Activated naive CD4-positive, alpha-beta T cell treated with anti-CD3 and anti-CD28 coated beads, Interleukin-2, amount 10 ng/mL, durations not matched to agents 7 days and 5 days (primary cell): ENCODE results near the gene ZNRF1.
"Not testable (repeated sequence)": the region's sequence is repeated elsewhere in the genome, so short reads cannot be mapped to it uniquely, and the experiment has no call there.

Source experiments
- CTCF ChIA-PET: fragments of 350-600 bp; sonication (Branson Sonifier 250); formaldehyde crosslinking; loops from one replicate; lab custom pipeline; 2021; ENCODE audit warnings: antibody characterized with exemption; lab: Charles Lee
- DNase-seq: peaks from one replicate; pipeline ENCODE4 v3.0.0-alpha.2; 2020
- H3K27ac Mint-ChIP-seq: one replicate; pipeline ENCODE4 v1.8.0; 2021; ENCODE audit warnings: mild to moderate bottlenecking, moderate library complexity, mixed read lengths
- H3K27me3 Mint-ChIP-seq: one replicate; pipeline ENCODE4 v1.8.0; 2021; ENCODE audit warnings: mild to moderate bottlenecking, mixed read lengths
- H3K36me3 Mint-ChIP-seq: one replicate; pipeline ENCODE4 v1.8.0; 2021; ENCODE audit warnings: mixed read lengths
- H3K4me1 Mint-ChIP-seq: one replicate; pipeline ENCODE4 v1.8.0; 2021; ENCODE audit warnings: mixed read lengths
- H3K4me3 Mint-ChIP-seq: one replicate; pipeline ENCODE4 v1.8.0; 2021; ENCODE audit warnings: mild to moderate bottlenecking, moderate library complexity, mixed read lengths
- H3K9me3 Mint-ChIP-seq: one replicate; pipeline ENCODE4 v1.8.0; 2021; ENCODE audit warnings: mixed read lengths

The ZNRF1 gene

DNA sequence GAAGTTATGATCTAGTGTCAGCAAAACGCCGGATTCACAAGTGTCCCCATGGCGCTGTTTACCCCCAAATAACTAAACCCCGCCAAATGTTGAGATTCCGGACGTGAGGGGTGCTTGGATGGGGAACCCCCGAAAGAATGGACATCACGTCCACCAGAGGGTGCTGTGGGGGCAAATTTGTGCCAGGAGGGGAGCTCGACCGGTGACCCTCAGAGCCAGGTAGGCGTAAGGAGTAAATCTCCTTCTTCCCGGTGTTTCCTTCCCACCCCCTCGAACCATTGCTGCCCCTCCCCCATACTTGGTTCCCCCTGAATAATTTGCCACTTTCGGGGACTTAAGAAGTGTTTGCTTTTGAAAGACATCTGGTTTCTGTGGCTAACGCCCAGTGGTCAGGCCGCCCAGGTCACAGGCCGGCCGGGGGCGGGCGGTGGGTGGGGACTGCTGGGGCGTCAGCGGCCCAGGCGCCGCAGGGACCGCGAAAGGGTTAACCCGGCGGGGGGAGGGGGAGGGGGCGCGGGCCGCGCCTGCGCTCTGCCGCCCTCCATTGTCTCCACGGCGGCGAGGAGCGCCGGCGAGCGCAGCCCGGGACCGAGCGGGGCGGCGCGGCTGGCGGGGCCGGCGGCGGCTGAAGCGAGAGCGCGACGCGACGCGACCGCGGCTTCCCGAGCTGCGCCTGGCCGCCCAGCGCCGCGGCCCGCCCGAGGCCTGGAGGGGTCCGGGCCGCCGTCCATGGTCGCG lies at the start of gene ZNRF1:
Gene ZNRF1, plus strand, starts transcription at position 544 of the 738 bp plus-strand sequence. CDS start 648 bp downstream, outside the sequence.
- Mint-ChIP-seq H3K4me1 (peaks cover 20% of the 10 kb centered on the region), H3K9me3 (no peaks in the 10 kb centered on the region), H3K36me3 (peaks cover 2% of the 10 kb centered on the region), H3K27me3 (peaks cover 31% of the 10 kb centered on the region), H3K4me3 (peak within 1 kb of the TSS; percentile 83), H3K27ac (peak within 1 kb of the TSS; percentile 82)
- peak; percentile 85 for DNase-seq
- CTCF ChIA-PET: interaction anchor here (0.7 to 6.2 kb wide), 17 partner anchors 10 to 123 kb away, joined by 3 to 135 read pairs (median 5); partner anchors contain the start of gene WDR59

DNA sequence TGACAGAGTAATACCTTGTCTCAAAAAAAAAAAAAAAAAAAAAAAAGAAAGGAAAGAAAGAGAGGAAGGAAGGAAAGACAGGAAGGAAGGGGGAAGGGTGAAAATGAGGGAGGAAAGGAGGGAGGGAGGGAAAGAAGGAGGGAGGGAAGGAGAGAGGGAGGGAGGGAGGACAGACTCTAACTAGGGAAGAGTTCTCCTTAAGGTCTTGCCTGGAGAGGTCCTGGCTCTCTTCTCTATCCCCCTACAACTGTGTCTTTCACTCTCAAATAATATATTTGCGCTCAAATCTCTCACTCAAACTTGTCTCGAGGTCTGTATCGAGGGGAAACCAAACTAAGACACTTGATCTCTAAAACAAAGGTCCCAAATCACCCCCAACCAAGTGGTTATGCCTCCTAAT lies 49.5 kb upstream of the ZNRF1 start:
- Mint-ChIP-seq H3K36me3 (peaks cover 20% of the 10 kb centered on the region), H3K27me3 (no peaks in the 10 kb centered on the region), H3K9me3 (no peaks in the 10 kb centered on the region), H3K27ac (no peak overlapping the region), H3K4me3 (no peak overlapping the region), H3K4me1 (no peaks in the 10 kb centered on the region)
- CTCF ChIA-PET: no interaction called here
- DNase-seq: no peak

DNA sequence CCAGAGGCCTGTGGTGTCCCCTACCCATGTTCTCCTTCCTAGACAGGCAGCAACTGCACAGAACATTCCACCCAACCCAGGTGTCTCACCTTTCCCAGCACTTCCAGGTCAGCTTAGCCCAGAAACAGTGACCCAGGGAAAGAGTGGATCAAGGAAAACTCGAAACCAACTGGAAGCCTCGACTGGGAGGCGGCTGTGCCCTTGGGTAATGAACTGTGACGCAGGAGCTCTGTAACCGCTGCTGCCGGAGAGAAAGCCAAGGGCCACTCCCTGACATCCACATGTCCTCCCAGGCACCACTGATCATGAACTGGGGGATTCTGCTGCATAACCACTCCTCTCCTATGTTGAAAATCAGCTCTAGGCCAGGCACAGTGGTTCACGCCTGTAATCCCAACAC lies 48.3 kb upstream of the ZNRF1 start:
- no peaks in the 10 kb centered on the region for H3K27me3 Mint-ChIP-seq
- H3K36me3 Mint-ChIP-seq: peaks cover 24% of the 10 kb centered on the region
- H3K4me3 Mint-ChIP-seq: no peak overlapping the region
- CTCF ChIA-PET: no interaction called here
- no peaks in the 10 kb centered on the region for H3K9me3 Mint-ChIP-seq
- no peak overlapping the region for H3K27ac Mint-ChIP-seq
- no peak for DNase-seq
- no peaks in the 10 kb centered on the region for H3K4me1 Mint-ChIP-seq

- peaks cover 26% of the 10 kb centered on the region for H3K36me3 Mint-ChIP-seq
- H3K4me3 Mint-ChIP-seq: no peak overlapping the region
- no peaks in the 10 kb centered on the region for H3K27me3 Mint-ChIP-seq
- no peaks in the 10 kb centered on the region for H3K4me1 Mint-ChIP-seq
- no peak for DNase-seq
- H3K9me3 Mint-ChIP-seq: no peaks in the 10 kb centered on the region
- CTCF ChIA-PET: interaction anchor here (0.8 to 1.2 kb wide), 2 partner anchors 161 to 248 kb away, joined by 3 read pairs; no protein-coding TSS in a partner anchor
- no peak overlapping the region for H3K27ac Mint-ChIP-seq
Observed at GRCh38 chr16:74951206-74951605, 47.6 kb upstream of the ZNRF1 start.

GRCh38 chr16:74951681-74952080 lies 47.1 kb upstream of the ZNRF1 start:
- Mint-ChIP-seq H3K27me3 (no peaks in the 10 kb centered on the region), H3K4me3 (no peak overlapping the region), H3K27ac (no peak overlapping the region), H3K36me3 (peaks cover 27% of the 10 kb centered on the region), H3K4me1 (no peaks in the 10 kb centered on the region), H3K9me3 (no peaks in the 10 kb centered on the region)
- CTCF ChIA-PET: interaction anchor here (0.8 to 1.2 kb wide), 2 partner anchors 161 to 247 kb away, joined by 3 read pairs; no protein-coding TSS in a partner anchor
- no peak for DNase-seq

- Mint-ChIP-seq H3K4me3 (no peak overlapping the region), H3K9me3 (no peaks in the 10 kb centered on the region), H3K36me3 (peaks cover 33% of the 10 kb centered on the region), H3K27ac (no peak overlapping the region), H3K4me1 (no peaks in the 10 kb centered on the region), H3K27me3 (no peaks in the 10 kb centered on the region)
- DNase-seq: no peak
- CTCF ChIA-PET: no interaction called here
Observed at GRCh38 chr16:74954763-74955162, 44.1 kb upstream of the ZNRF1 start.

DNA sequence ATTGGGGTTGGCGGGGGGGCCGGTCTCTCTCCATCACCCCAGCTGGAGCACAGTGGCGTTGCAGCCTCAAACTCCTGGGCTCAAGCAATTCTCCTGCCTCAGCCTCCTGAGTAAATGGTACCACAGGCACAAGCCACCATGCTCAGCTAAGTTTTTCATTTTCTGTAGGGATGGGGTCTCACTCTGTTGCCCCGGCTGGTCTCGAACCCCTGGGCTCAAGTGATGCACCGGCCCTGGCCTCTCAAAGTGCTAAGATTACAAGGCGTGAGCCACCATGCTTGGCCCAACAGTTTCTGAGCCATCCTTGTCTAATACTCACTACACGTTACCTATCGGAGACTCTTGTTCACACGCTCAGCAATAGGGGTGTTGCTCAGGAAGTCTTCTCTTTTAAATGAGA lies 25.5 kb upstream of the ZNRF1 start:
- H3K27ac Mint-ChIP-seq: no peak overlapping the region
- H3K4me1 Mint-ChIP-seq: no peaks in the 10 kb centered on the region
- no peaks in the 10 kb centered on the region for H3K9me3 Mint-ChIP-seq
- no peaks in the 10 kb centered on the region for H3K27me3 Mint-ChIP-seq
- H3K4me3 Mint-ChIP-seq: no peak overlapping the region
- CTCF ChIA-PET: interaction anchor here (0.7 kb wide), 1 partner anchor 9 kb away, joined by 3 read pairs; no protein-coding TSS in a partner anchor
- no peak for DNase-seq
- H3K36me3 Mint-ChIP-seq: peaks cover 9% of the 10 kb centered on the region

DNA sequence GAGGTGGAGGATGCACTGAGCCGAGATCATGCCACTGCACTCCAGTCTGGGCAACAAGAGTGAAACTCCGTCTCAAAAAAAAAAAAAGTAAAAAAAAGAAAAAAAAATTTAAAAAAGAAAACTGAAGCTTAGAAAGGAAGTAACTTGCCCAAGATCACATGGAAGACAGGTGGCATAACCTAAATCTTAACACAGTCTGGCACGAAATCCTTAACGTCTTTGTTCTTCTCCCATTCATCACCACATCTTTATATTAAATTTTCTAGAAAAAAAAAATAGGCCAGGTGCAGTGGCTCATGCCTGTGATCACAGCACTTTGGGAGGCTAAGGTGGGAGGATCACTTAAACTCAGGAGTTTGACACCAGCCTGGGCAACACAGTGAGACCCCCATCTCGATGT lies 23.2 kb upstream of the ZNRF1 start:
- Mint-ChIP-seq H3K36me3 (peaks cover 13% of the 10 kb centered on the region), H3K9me3 (no peaks in the 10 kb centered on the region), H3K27me3 (no peaks in the 10 kb centered on the region), H3K27ac (no peak overlapping the region), H3K4me3 (no peak overlapping the region), H3K4me1 (no peaks in the 10 kb centered on the region)
- no peak for DNase-seq
- CTCF ChIA-PET: no interaction called here

DNA sequence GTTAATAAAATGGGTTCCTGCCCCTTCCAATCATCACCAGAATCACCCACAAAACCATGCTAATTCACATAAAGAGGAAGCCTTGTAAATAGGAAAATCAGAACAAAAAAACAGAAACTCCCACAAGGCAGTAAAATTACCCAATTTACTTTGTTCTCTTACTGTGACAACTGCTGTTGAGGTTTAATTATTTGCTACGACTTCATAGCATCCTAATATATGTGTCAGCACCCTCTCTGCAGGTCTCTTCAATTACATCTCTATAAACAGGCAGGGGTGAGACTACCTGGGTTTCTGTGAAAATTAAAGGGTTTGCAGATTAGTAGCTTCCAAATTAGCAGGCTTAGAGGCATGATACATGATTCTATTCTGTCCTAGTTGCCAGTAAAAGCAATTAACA lies 16.6 kb upstream of the ZNRF1 start:
- H3K36me3 Mint-ChIP-seq: peaks cover 8% of the 10 kb centered on the region
- H3K27me3 Mint-ChIP-seq: no peaks in the 10 kb centered on the region
- H3K4me1 Mint-ChIP-seq: peaks cover 17% of the 10 kb centered on the region
- no peak overlapping the region for H3K27ac Mint-ChIP-seq
- no peaks in the 10 kb centered on the region for H3K9me3 Mint-ChIP-seq
- DNase-seq: no peak
- CTCF ChIA-PET: interaction anchor here (1.0 to 1.9 kb wide), 2 partner anchors 126 to 129 kb away, joined by 3 to 8 read pairs; no protein-coding TSS in a partner anchor
- no peak overlapping the region for H3K4me3 Mint-ChIP-seq

GRCh38 chr16:74984194-74984528 lies 14.7 kb upstream of the ZNRF1 start:
- Mint-ChIP-seq H3K9me3 (no peaks in the 10 kb centered on the region), H3K36me3 (no peaks in the 10 kb centered on the region), H3K4me1 (peaks cover 17% of the 10 kb centered on the region), H3K4me3 (peak overlapping the region; percentile 94), H3K27me3 (peaks cover under 1% of the 10 kb centered on the region), H3K27ac (no peak overlapping the region)
- no peak for DNase-seq
- CTCF ChIA-PET: interaction anchor here (1.8 to 3.2 kb wide), 2 partner anchors 14 to 127 kb away, joined by 7 to 19 read pairs; partner anchors contain the start of gene ZNRF1

GRCh38 chr16:74984529-74985296 lies 14.1 kb upstream of the ZNRF1 start, which contains the start of gene WDR59:
Gene WDR59 (minus strand): TSS chr16:74985123. CDS start chr16:74985017, 106 bp downstream.
- H3K27me3 Mint-ChIP-seq: peaks cover 6% of the 10 kb centered on the region
- H3K9me3 Mint-ChIP-seq: no peaks in the 10 kb centered on the region
- H3K4me3 Mint-ChIP-seq: peak within 1 kb of the TSS; percentile 94
- H3K36me3 Mint-ChIP-seq: no peaks in the 10 kb centered on the region
- CTCF ChIA-PET: interaction anchor here (0.6 to 3.2 kb wide), 3 partner anchors 13 to 126 kb away, joined by 3 to 19 read pairs (median 7); partner anchors contain the start of gene ZNRF1
- DNase-seq: peak; percentile 100
- peaks cover 17% of the 10 kb centered on the region for H3K4me1 Mint-ChIP-seq
- peak within 1 kb of the TSS; percentile 89 for H3K27ac Mint-ChIP-seq

DNA sequence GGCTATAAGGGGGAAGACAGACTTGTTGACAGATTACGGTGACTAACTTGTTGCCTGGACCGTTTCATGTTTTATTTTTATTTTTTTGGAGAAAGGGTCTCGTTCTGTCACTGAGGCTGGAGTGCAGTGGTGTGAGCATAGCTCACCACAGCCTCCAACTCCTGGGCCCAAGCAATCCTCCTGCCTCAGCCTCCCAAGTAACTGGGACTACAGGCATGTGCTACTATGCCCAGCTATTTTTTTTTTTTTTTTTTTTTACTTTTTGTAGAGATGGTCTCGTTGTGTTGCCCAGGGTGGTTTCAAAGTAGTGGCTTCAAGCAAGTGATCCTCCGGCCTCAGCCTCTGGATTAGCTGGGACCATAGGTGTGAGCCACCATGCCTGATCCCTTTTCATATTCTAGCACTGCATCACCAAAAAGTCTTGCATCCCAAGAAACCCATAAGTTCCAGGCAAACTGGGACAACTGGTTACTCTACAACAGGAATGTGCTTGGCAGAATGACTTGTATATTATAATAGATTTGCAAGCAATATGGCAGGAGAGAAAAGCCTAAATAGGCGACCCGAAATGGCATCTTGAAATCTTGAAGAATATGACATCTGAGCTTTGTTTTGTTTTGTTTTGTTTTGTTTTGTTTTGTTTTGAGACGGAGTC lies 11.7 kb upstream of the ZNRF1 start:
- no peak for DNase-seq
- CTCF ChIA-PET: interaction anchor here (0.6 to 1.3 kb wide), 5 partner anchors 9 to 123 kb away, joined by 3 to 4 read pairs (median 4); no protein-coding TSS in a partner anchor
- peaks cover 17% of the 10 kb centered on the region for H3K4me1 Mint-ChIP-seq
- no peak overlapping the region for H3K4me3 Mint-ChIP-seq
- H3K36me3 Mint-ChIP-seq: no peaks in the 10 kb centered on the region
- H3K9me3 Mint-ChIP-seq: no peaks in the 10 kb centered on the region
- H3K27ac Mint-ChIP-seq: no peak overlapping the region
- H3K27me3 Mint-ChIP-seq: peaks cover 16% of the 10 kb centered on the region

GRCh38 chr16:74989864-74990263 lies 9.0 kb upstream of the ZNRF1 start:
- H3K27ac Mint-ChIP-seq, H3K36me3 Mint-ChIP-seq, DNase-seq, H3K4me3 Mint-ChIP-seq, CTCF ChIA-PET, H3K4me1 Mint-ChIP-seq, H3K9me3 Mint-ChIP-seq: not testable (repeated sequence)
- peaks cover 30% of the 10 kb centered on the region for H3K27me3 Mint-ChIP-seq

DNA sequence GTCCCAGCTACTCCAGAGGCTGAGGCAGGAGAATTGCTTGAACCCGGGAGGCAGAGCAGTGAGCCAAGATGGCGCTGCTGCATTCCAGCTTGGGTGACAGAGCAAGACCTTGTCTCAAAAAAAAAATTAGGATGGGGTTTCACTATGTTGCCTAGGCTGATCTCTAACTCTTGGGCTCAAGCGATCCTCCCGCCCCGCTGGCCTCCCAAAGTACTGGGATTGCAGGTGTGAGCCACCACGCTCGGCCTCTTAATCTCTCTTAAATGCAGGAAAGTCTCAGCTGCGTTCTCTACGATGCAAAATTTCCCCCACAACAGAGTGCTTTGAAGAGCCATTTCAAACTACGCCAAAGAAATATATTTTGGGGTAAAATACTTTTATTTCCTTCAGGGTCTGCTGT lies 8.0 kb upstream of the ZNRF1 start:
- no peaks in the 10 kb centered on the region for H3K9me3 Mint-ChIP-seq
- peaks cover 35% of the 10 kb centered on the region for H3K27me3 Mint-ChIP-seq
- H3K4me3 Mint-ChIP-seq: no peak overlapping the region
- CTCF ChIA-PET: no interaction called here
- no peak overlapping the region for H3K27ac Mint-ChIP-seq
- H3K4me1 Mint-ChIP-seq: no peaks in the 10 kb centered on the region
- no peaks in the 10 kb centered on the region for H3K36me3 Mint-ChIP-seq
- no peak for DNase-seq
